K562 (cell line): ENCODE data around the gene BSN.

Source experiments
- NONO ChIP-seq, 2 experiments: fragments of 200-400 bp in 1 of 2; fragments of 450-650 bp in 1 of 2; formaldehyde crosslinking in 1 of 2; IDR thresholded peaks; 2 replicates each; pipeline ENCODE4 v1.6.1; 2017; ENCODE audit warnings: low read depth in 2 of 2, mild to moderate bottlenecking in 2 of 2, moderate library complexity in 2 of 2, low read length in 1 of 2
- PPARD ChIP-seq: fragments of 250-450 bp; sonication (Bioruptor Pico); IDR thresholded peaks from 2 replicates; pipeline ENCODE4 v1.8.0; 2022; ENCODE audit warnings: inconsistent platforms, mild to moderate bottlenecking, moderate library complexity
- U2AF2 ChIP-seq: fragments of 200-400 bp; formaldehyde crosslinking; optimal IDR thresholded peaks from 2 replicates; pipeline ENCODE3; 2017; ENCODE audit warnings: low read depth, mild to moderate bottlenecking, low read length
- ZNF444 ChIP-seq: fragments of 250-450 bp; sonication (Bioruptor Pico); IDR thresholded peaks from 2 replicates; pipeline ENCODE4 v1.4.0; 2020; ENCODE audit warnings: mild to moderate bottlenecking, moderate library complexity
- TF ChIP-seq, protein P1 (sequence below): sonication (generic); formaldehyde crosslinking; IDR thresholded peaks from 2 replicates; pipeline ENCODE4 v1.5.0; 2020; ENCODE audit warnings: missing genetic modification reagents

DNA sequence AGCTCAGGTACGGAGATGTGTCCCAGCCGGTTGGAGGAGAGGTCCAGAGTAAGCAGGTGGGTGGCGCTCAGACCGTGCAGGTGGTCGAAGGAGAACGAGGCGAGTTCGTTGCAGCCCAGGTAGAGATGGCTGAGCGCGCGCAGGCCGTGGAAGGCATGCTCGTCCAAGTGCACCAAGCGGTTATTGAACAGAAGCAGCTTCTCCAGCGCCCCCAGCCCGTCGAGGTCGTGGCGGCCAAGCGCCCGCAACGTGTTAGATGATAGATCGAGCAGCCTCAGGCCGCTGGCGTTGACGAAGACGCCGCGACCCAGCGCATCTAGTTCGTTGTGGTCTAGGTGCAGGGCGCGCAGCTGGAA, 164.6 kb downstream of the BSN start:
- no peak for TF ChIP-seq PPARD
- no peak for TF ChIP-seq NONO (IDR thresholded peaks at IDR 0.05; ENCODE audit: low read depth in 2 of 2, low read length in 1 of 2)
- TF ChIP-seq U2AF2: no peak
- TF ChIP-seq ZNF444 (CRISPR knock-in tag): no peak
- TF ChIP-seq, protein P1, sequence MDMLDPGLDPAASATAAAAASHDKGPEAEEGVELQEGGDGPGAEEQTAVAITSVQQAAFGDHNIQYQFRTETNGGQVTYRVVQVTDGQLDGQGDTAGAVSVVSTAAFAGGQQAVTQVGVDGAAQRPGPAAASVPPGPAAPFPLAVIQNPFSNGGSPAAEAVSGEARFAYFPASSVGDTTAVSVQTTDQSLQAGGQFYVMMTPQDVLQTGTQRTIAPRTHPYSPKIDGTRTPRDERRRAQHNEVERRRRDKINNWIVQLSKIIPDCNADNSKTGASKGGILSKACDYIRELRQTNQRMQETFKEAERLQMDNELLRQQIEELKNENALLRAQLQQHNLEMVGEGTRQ (CRISPR knock-in tag): no peak
